AG09319 (cell line): ENCODE results near the gene PLD4.

Experiments
- DNase-seq: peaks from one replicate; pipeline ENCODE4 v3.0.0-alpha.2; 2010; ENCODE audit warnings: low read depth; ENCODE audit errors: extremely low read depth
- TF ChIP-seq, protein P1 (sequence below): IDR thresholded peaks from 2 replicates; pipeline ENCODE4 v1.5.1; 2011; ENCODE audit warnings: low read depth, mild to moderate bottlenecking, inconsistent platforms, low read length, moderate library complexity

PLD4 gene

GRCh38 chr14:104973385-104974145 lies 48.9 kb downstream of the PLD4 start:
- TF ChIP-seq, protein P1, sequence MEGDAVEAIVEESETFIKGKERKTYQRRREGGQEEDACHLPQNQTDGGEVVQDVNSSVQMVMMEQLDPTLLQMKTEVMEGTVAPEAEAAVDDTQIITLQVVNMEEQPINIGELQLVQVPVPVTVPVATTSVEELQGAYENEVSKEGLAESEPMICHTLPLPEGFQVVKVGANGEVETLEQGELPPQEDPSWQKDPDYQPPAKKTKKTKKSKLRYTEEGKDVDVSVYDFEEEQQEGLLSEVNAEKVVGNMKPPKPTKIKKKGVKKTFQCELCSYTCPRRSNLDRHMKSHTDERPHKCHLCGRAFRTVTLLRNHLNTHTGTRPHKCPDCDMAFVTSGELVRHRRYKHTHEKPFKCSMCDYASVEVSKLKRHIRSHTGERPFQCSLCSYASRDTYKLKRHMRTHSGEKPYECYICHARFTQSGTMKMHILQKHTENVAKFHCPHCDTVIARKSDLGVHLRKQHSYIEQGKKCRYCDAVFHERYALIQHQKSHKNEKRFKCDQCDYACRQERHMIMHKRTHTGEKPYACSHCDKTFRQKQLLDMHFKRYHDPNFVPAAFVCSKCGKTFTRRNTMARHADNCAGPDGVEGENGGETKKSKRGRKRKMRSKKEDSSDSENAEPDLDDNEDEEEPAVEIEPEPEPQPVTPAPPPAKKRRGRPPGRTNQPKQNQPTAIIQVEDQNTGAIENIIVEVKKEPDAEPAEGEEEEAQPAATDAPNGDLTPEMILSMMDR = no peak
- peak; percentile 44 for DNase-seq

- DNase-seq = no peak
- TF ChIP-seq, protein P1 = no peak
Observed at GRCh38 chr14:104974146-104974541, 49.5 kb downstream of the PLD4 start.

DNA sequence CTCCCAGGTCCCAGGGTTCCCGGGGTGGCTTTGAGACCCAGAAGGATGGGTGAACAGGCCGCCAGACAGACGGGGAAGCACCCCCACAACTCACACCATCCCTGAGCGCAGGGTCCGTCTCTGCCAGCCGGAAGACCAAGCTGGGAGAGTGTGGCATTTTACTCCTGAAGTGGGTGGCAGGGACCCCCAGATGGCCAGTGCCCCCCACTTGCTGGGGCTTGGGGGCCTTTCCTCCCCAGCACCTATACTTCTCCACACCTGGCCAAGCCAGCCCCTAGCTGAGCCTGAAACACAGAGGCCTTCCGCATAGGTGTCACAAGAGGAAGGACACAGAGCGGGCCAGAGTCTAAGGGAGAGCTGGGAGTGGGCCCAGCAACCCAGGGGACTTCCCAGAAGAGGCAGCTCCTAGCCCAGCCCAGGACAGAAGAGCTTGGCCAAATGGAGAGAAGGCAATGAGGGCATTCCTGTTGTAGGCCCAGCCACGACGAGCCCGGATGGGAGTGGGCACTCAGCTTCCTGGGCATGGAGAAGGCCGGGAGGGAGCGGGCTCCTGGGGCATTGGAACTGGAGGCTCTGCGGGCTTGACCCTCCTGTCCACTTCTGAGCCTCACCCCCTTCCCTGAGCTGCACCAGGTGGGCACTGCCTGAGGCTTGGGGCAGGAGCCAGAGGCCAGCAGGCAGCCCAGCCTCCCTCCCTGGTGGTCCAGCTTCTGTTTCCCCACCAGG lies 50.1 kb downstream of the PLD4 start:
- no peak for DNase-seq
- TF ChIP-seq, protein P1 = no peak

DNA sequence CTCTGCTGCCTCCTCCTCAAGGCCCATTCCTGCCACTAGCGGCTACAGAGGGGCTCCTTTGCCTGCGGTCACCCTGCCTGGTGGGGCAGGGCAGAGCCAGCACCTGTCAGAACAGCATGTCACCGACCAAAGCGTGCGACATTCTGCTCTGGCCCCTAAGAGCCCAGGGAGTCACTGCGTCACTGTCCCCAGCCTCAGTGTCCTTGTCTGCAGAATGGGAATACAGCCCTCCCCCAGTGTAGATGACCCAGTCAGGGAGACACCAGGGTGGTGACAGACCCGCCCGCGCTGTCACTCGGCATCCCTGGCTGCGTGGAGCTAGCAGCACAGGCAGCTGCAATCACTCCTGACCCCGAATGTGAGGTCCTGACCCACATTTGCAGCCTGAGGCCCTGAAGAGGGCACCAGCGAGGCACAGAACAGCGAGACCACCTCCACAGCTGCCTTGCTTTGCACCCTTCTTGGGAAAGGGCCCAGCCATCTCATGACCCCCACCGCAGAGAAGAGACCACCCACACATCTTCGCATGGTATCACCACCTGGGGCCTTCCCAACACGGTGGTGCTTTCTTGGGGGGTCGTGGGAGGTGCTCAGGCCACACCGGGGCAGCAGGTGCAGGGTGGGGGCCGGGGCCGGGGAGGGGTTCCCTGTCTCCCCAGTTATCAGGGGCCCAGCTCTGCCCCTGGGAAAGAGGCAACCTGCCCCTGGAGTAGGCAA lies 51.0 kb downstream of the PLD4 start:
- DNase-seq = no peak
- TF ChIP-seq, protein P1 = no peak; the same call in 1 of the 2 replicates

GRCh38 chr14:104976198-104977007 lies 51.7 kb downstream of the PLD4 start:
- TF ChIP-seq, protein P1 = peak; percentile 94
- peak; percentile 40 for DNase-seq

DNA sequence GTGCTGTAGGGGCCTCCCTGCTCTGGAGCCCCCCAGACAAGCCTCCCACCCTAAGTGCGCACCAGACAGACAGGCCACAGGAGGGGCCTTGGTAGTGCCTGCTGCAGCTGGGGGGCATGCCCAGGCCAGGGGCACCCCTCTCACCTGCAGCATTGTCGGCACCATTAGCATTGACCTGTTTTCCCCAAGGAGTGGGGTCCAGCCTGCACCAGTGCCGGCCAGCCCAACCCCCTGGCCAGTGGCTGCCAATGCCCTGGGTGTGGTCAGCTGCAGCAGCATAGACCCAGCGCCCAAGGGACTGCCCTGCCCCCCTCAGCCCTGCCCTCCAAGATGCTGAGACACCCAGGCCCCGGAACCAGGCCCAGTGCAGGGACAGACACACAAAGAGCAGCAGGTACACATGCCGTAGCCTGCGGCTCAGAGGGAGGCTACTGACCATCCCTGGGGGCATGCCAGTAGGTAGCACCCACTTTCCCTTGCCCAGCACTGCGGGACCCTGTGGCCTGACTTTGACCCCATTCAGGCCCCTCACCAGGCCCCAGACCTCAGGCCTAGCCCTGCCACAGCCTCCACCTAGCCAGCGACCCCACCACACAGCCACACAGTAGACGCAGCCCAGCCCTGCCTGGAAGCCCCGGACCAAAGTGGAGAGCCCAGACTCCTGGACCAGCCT lies 52.5 kb downstream of the PLD4 start:
- no peak for DNase-seq
- TF ChIP-seq, protein P1 = no peak
